ENCODE measurements around the gene C22orf15. TPM values are rescaled to one million over a fixed set of nuclear protein-coding genes. Genes with fewer than 3 reads are reported as not detected.

C22orf15 gene
- total and polyA plus RNA-seq, 2 of the 8 experiments (the other 6 are each of a cell fraction or from before 2014, with no cell fraction given) = 4.2 to 4.9 TPM

- DNase-seq (ENCODE audit: low read depth in 1 of 2, low spot score in 2 of 2) (no peak), FAIRE-seq (no peak)
- Histone ChIP-seq H3K56ac (replicated peaks; ENCODE audit: insufficient read length, low read depth, low read length) (no peak overlapping the region), H3K9me3 (ENCODE audit: insufficient read depth in 2 of 2, low read depth in 1 of 2, low read length in 1 of 2) (no peaks in the 10 kb centered on the region), H3K14ac (ENCODE audit: insufficient read length) (no peak overlapping the region), H3K9ac (replicated peaks in 1 of 4; ENCODE audit: extremely low read depth in 1 of 4, low read depth in 3 of 4, low read length in 3 of 4) (no peak overlapping the region), H3K23me2 (ENCODE audit: low read depth, low read length) (no peaks in the 10 kb centered on the region), H2BK120ac (replicated peaks; ENCODE audit: low read depth, low read length) (no peak overlapping the region), H4K5ac (ENCODE audit: insufficient read length, low read depth, low read length) (no peak overlapping the region), H2AFZ (ENCODE audit: low read length) (no peak overlapping the region), H3K18ac (ENCODE audit: extremely low read depth, low read length) (no peak overlapping the region), H3K4ac (replicated peaks; ENCODE audit: insufficient read length, low read depth, low read length) (no peak overlapping the region), H4K91ac (replicated peaks; ENCODE audit: insufficient read length, low read length) (no peak overlapping the region), H3K4me3 (ENCODE audit: extremely low read depth in 1 of 4, insufficient read depth in 2 of 4, low read depth in 3 of 4, low read length in 4 of 4) (no peak overlapping the region), H2BK20ac (ENCODE audit: low read length) (no peak overlapping the region), H2BK15ac (ENCODE audit: low read length) (no peak overlapping the region), H3K27me3 (replicated peaks in 1 of 4; ENCODE audit: control insufficient read depth in 3 of 4, extremely low read depth in 1 of 4, insufficient read depth in 3 of 4, low read length in 3 of 4) (no peaks in the 10 kb centered on the region), H3K4me2 (ENCODE audit: insufficient read depth in 1 of 2, low read depth in 2 of 2, low read length in 2 of 2) (no peak overlapping the region), H3K79me1 (ENCODE audit: low read depth, low read length) (no peaks in the 10 kb centered on the region; the same call in 1 of the 2 replicates), H2AK5ac (ENCODE audit: low read depth, low read length) (no peak overlapping the region), H2BK5ac (ENCODE audit: low read depth, low read length) (no peak overlapping the region), H3K79me2 (ENCODE audit: control insufficient read depth in 1 of 2, insufficient read depth in 2 of 2, low read length in 2 of 2) (no peaks in the 10 kb centered on the region), H3K36me3 (ENCODE audit: control insufficient read depth in 2 of 4, insufficient read depth in 4 of 4, low read length in 3 of 4) (peaks cover 19 to 64% (median 48%) of the 10 kb centered on the region in 4 experiments; a peak in 6 of 8 replicates), H4K20me1 (replicated peaks in 1 of 2; ENCODE audit: control insufficient read depth in 1 of 2, insufficient read depth in 2 of 2, low read length in 2 of 2) (peaks cover 0 to 19% of the 10 kb centered on the region in 2 experiments), H3K23ac (ENCODE audit: insufficient read length) (no peak overlapping the region), H2BK12ac (ENCODE audit: low read depth, low read length) (no peak overlapping the region), H3K27ac (ENCODE audit: low read depth, low read length) (no peak overlapping the region), H4K8ac (ENCODE audit: extremely low read depth, insufficient read depth, low read length) (no peak overlapping the region), H3K4me1 (replicated peaks in 1 of 4; ENCODE audit: control insufficient read depth in 3 of 4, insufficient read depth in 4 of 4, low read length in 3 of 4) (no peaks in the 10 kb centered on the region)
- POLR2A ChIA-PET (ENCODE audit: partially characterized antibody) = no interaction called here
- WGBS, 2 experiments (ENCODE audit: extremely low coverage in 1 of 2, insufficient coverage in 1 of 2, insufficient read length in 1 of 2, insufficient replicate concordance in 2 of 2, low coverage in 1 of 2, low lambda C conversion rate in 2 of 2, missing lambda C conversion rate in 1 of 2) = 83% methylated on average over 12 of the region's 12 CpGs; no CpG with 5 or more reads in 1 of the 2 experiments
- CTCF ChIA-PET (ENCODE audit: partially characterized antibody) = interaction anchor here (1.3 kb wide), 1 partner anchor 10 kb away, joined by 5 read pairs; no protein-coding TSS in a partner anchor
- no peak for TF ChIP-seq ZNF274 (IDR thresholded peaks at IDR 0.05; ENCODE audit: borderline replicate concordance, extremely low read depth, low read length)
- TF ChIP-seq HDAC6 (IDR thresholded peaks at IDR 0.05; ENCODE audit: low read depth, low read length) = no peak
- TF ChIP-seq CBX8 (IDR thresholded peaks at IDR 0.05; ENCODE audit: borderline replicate concordance, low read depth, low read length) = no peak
These were observed 42.0 kb downstream of the C22orf15 start for GRCh38 chr22:23804781-23805291.

Measured in H1 (cell line).